PFSK-1 (cell line): ENCODE measurements around the gene CDKL1.

ENCODE experiments used
- POLR2AphosphoS5 ChIP-seq: IDR thresholded peaks from 2 replicates; pipeline ENCODE4 v1.6.1; 2012; ENCODE audit warnings: low read depth, mild to moderate bottlenecking, control low read depth, low read length, moderate library complexity
- TAF1 ChIP-seq: IDR thresholded peaks from 2 replicates; pipeline ENCODE4 v1.6.1; 2012; ENCODE audit warnings: low read length, control low read depth, borderline replicate concordance; ENCODE audit not compliant: insufficient read depth

- TF ChIP-seq POLR2AphosphoS5, result no peak
- no peak for TF ChIP-seq TAF1
Observed at GRCh38 chr14:50318031-50318626, 78.6 kb downstream of the CDKL1 start.
